H1 (cell line): Measurements from ENCODE around the gene NAA16. TPM values are rescaled to one million over a fixed set of nuclear protein-coding genes. Genes with fewer than 3 reads are reported as not detected.

Experiments used
- CTCF ChIA-PET: fragments of 300-600 bp; sonication (Branson Sonifier 250); formaldehyde crosslinking; loops from one replicate; lab custom pipeline; 2021; ENCODE audit not compliant: partially characterized antibody; lab: Charles Lee
- POLR2A ChIA-PET: fragments of 300-600 bp; sonication (Branson Sonifier 250); formaldehyde crosslinking; loops from one replicate; lab custom pipeline; 2021; ENCODE audit warnings: inconsistent platforms; ENCODE audit not compliant: partially characterized antibody; lab: Charles Lee
- DNase-seq, 2 experiments: peaks; one replicate each; pipeline versions ENCODE4 v3.0.0 to v3.0.0-alpha.2; 2010 to 2022; ENCODE audit warnings: low spot score in 2 of 2, low read depth in 1 of 2, mixed read lengths in 1 of 2
- FAIRE-seq: peaks from 2 replicates; lab custom pipeline; 2011; peaks lifted over from hg19 to GRCh38; lab: Jason Lieb, UNC
- H2AFZ ChIP-seq: 2 replicates; pipeline ENCODE4 v1.8.1; 2012; ENCODE audit warnings: low read length, inconsistent platforms
- H2AK5ac ChIP-seq: 2 replicates; pipeline ENCODE4 v1.6.1; 2013; ENCODE audit warnings: low read depth, low read length
- H2BK120ac ChIP-seq: replicated peaks from 2 replicates; pipeline ENCODE3; 2013; ENCODE audit warnings: low read depth, low read length, inconsistent platforms
- H2BK12ac ChIP-seq: 2 replicates; pipeline ENCODE4 v1.6.1; 2013; ENCODE audit warnings: low read depth, low read length
- H2BK15ac ChIP-seq: 2 replicates; pipeline ENCODE4 v1.6.1; 2013; ENCODE audit warnings: low read length
- H2BK20ac ChIP-seq: 2 replicates; pipeline ENCODE4 v1.6.1; 2013; ENCODE audit warnings: low read length
- H2BK5ac ChIP-seq: 2 replicates; pipeline ENCODE4 v1.6.1; 2013; ENCODE audit warnings: low read depth, low read length
- H3K14ac ChIP-seq: 2 replicates; pipeline ENCODE4 v1.6.1; 2013; ENCODE audit warnings: inconsistent platforms; ENCODE audit not compliant: insufficient read length
- H3K18ac ChIP-seq: 2 replicates; pipeline ENCODE4 v1.6.1; 2013; ENCODE audit warnings: low read length; ENCODE audit errors: extremely low read depth
- H3K23ac ChIP-seq: 2 replicates; pipeline ENCODE4 v1.6.1; 2013; ENCODE audit warnings: inconsistent platforms; ENCODE audit not compliant: insufficient read length
- H3K23me2 ChIP-seq: 2 replicates; pipeline ENCODE4 v1.6.1; 2013; ENCODE audit warnings: low read depth, low read length
- H3K27ac ChIP-seq: 2 replicates; pipeline ENCODE4 v1.6.1; 2011; ENCODE audit warnings: low read depth, low read length, inconsistent platforms
- H3K27me3 ChIP-seq, 4 experiments: replicated peaks in 1 of 4; 1 replicate in 1 of 4; 2 replicates in 3 of 4; pipeline versions ENCODE4 v1.6.1 to v1.8.1; 2011 to 2013; ENCODE audit warnings: low read length in 3 of 4, mild to moderate bottlenecking in 3 of 4, inconsistent platforms in 2 of 4, mixed read lengths in 2 of 4, moderate library complexity in 1 of 4; ENCODE audit not compliant: control insufficient read depth in 3 of 4, insufficient read depth in 3 of 4; ENCODE audit errors: extremely low read depth in 1 of 4
- H3K36me3 ChIP-seq, 4 experiments: 2 replicates each; pipeline versions ENCODE4 v1.6.1 to v1.8.1; 2011 to 2013; ENCODE audit warnings: mild to moderate bottlenecking in 4 of 4, low read length in 3 of 4, moderate library complexity in 2 of 4, control low read depth in 1 of 4, inconsistent platforms in 1 of 4; ENCODE audit not compliant: insufficient read depth in 4 of 4, control insufficient read depth in 2 of 4
- H3K4ac ChIP-seq: replicated peaks from 2 replicates; pipeline ENCODE3; 2013; ENCODE audit warnings: low read length, low read depth, mixed read lengths, inconsistent platforms; ENCODE audit not compliant: insufficient read length
- H3K4me1 ChIP-seq, 4 experiments: replicated peaks in 1 of 4; 1 replicate in 1 of 4; 2 replicates in 3 of 4; pipeline versions ENCODE4 v1.6.1 to v1.8.1; 2011 to 2013; ENCODE audit warnings: low read length in 3 of 4, inconsistent platforms in 2 of 4, mixed read lengths in 1 of 4; ENCODE audit not compliant: insufficient read depth in 4 of 4, control insufficient read depth in 3 of 4
- H3K4me2 ChIP-seq, 2 experiments: 2 replicates each; pipeline versions ENCODE4 v1.6.1 to v1.8.1; 2011 to 2013; ENCODE audit warnings: low read depth in 2 of 2, low read length in 2 of 2, control low read depth in 1 of 2, inconsistent platforms in 1 of 2, mild to moderate bottlenecking in 1 of 2; ENCODE audit not compliant: insufficient read depth in 1 of 2
- H3K4me3 ChIP-seq, 4 experiments: fragments of 200-600, 300-600 bp in 1 of 4; sonication (generic), shearing (Covaris generic), sonication (Bioruptor Twin) in 1 of 4; 2 replicates each; pipeline versions ENCODE4 v1.5.1 to v1.8.1; 2011 to 2016; ENCODE audit warnings: low read length in 4 of 4, low read depth in 3 of 4, control low read depth in 2 of 4, inconsistent platforms in 2 of 4, mild to moderate bottlenecking in 2 of 4, mixed read lengths in 1 of 4, moderate library complexity in 1 of 4; ENCODE audit not compliant: insufficient read depth in 2 of 4; ENCODE audit errors: extremely low read depth in 1 of 4
- H3K56ac ChIP-seq: replicated peaks from 2 replicates; pipeline ENCODE3; 2013; ENCODE audit warnings: low read depth, mild to moderate bottlenecking, mixed read lengths, low read length, inconsistent platforms; ENCODE audit not compliant: insufficient read length
- H3K79me1 ChIP-seq: 2 replicates; pipeline ENCODE4 v1.6.1; 2013; ENCODE audit warnings: low read depth, low read length, control low read depth
- H3K79me2 ChIP-seq, 2 experiments: 2 replicates each; pipeline versions ENCODE4 v1.6.1 to v1.8.1; 2012 to 2013; ENCODE audit warnings: low read length in 2 of 2, mild to moderate bottlenecking in 2 of 2, inconsistent platforms in 1 of 2; ENCODE audit not compliant: insufficient read depth in 2 of 2, control insufficient read depth in 1 of 2
- H3K9ac ChIP-seq, 4 experiments: replicated peaks in 1 of 4; 1 replicate in 1 of 4; 2 replicates in 3 of 4; pipeline versions ENCODE4 v1.6.1 to v1.8.1; 2011 to 2013; ENCODE audit warnings: low read depth in 3 of 4, low read length in 3 of 4, control low read depth in 2 of 4, mild to moderate bottlenecking in 2 of 4, moderate library complexity in 2 of 4, inconsistent platforms in 1 of 4; ENCODE audit errors: extremely low read depth in 1 of 4
- H3K9me3 ChIP-seq, 2 experiments: 2 replicates each; pipeline versions ENCODE4 v1.6.1 to v1.8.1; 2012 to 2013; ENCODE audit warnings: mild to moderate bottlenecking in 2 of 2, moderate library complexity in 2 of 2, control low read depth in 1 of 2, inconsistent platforms in 1 of 2, low read depth in 1 of 2, low read length in 1 of 2, mixed read lengths in 1 of 2; ENCODE audit not compliant: insufficient read depth in 2 of 2
- H4K20me1 ChIP-seq, 2 experiments: replicated peaks in 1 of 2; 2 replicates each; pipeline versions ENCODE3 to v1.8.1; 2011 to 2013; ENCODE audit warnings: inconsistent platforms in 2 of 2, low read length in 2 of 2, mild to moderate bottlenecking in 1 of 2; ENCODE audit not compliant: insufficient read depth in 2 of 2, control insufficient read depth in 1 of 2
- H4K5ac ChIP-seq: 2 replicates; pipeline ENCODE4 v1.6.1; 2013; ENCODE audit warnings: low read length, low read depth, mixed read lengths, inconsistent platforms; ENCODE audit not compliant: insufficient read length
- H4K8ac ChIP-seq: 2 replicates; pipeline ENCODE4 v1.8.0; 2013; ENCODE audit warnings: mild to moderate bottlenecking, moderate library complexity, low read length, inconsistent platforms; ENCODE audit not compliant: insufficient read depth; ENCODE audit errors: extremely low read depth
- H4K91ac ChIP-seq: replicated peaks from 2 replicates; pipeline ENCODE3; 2013; ENCODE audit warnings: low read length, mixed read lengths, inconsistent platforms; ENCODE audit not compliant: insufficient read length
- CHD2 ChIP-seq: IDR thresholded peaks from 2 replicates; pipeline ENCODE4 v1.6.1; 2012; ENCODE audit warnings: low read length, improper control_type of control experiment
- CREB1 ChIP-seq: IDR thresholded peaks from 2 replicates; pipeline ENCODE4 v1.6.1; 2012; ENCODE audit warnings: inconsistent platforms
- EP300 ChIP-seq, 2 experiments: IDR thresholded peaks; 1 replicate in 1 of 2; 2 replicates in 1 of 2; pipeline ENCODE4 v1.6.1; 2011 to 2012; ENCODE audit warnings: low read depth in 2 of 2, low read length in 2 of 2, mild to moderate bottlenecking in 2 of 2, borderline replicate concordance in 1 of 2, inconsistent platforms in 1 of 2, moderate library complexity in 1 of 2
- HDAC6 ChIP-seq: IDR thresholded peaks from one replicate; pipeline ENCODE4 v1.7.1; 2012; ENCODE audit warnings: low read depth, mild to moderate bottlenecking, inconsistent platforms, low read length, moderate library complexity
- JUN ChIP-seq: IDR thresholded peaks from 2 replicates; pipeline ENCODE4 v1.6.1; 2011; ENCODE audit warnings: low read depth, mild to moderate bottlenecking, improper control_type of control experiment, low read length
- RBBP5 ChIP-seq: IDR thresholded peaks from 2 replicates; pipeline ENCODE4 v1.7.1; 2012; ENCODE audit warnings: low read depth, mild to moderate bottlenecking, inconsistent platforms, low read length, moderate library complexity, borderline replicate concordance
- SIRT6 ChIP-seq: IDR thresholded peaks from one replicate; pipeline ENCODE4 v1.7.1; 2012; ENCODE audit warnings: low read length, inconsistent platforms
- SUZ12 ChIP-seq: fragments of 200-600 bp; sonication (generic); IDR thresholded peaks from 2 replicates; pipeline ENCODE4 v1.6.1; 2012; ENCODE audit warnings: mild to moderate bottlenecking, inconsistent platforms, low read length, moderate library complexity, mixed read lengths
- TCF12 ChIP-seq: IDR thresholded peaks from 2 replicates; pipeline ENCODE4 v1.6.1; 2011; ENCODE audit warnings: low read depth, mild to moderate bottlenecking, low read length
- YY1 ChIP-seq: IDR thresholded peaks from 2 replicates; pipeline ENCODE4 v1.6.1; 2011; ENCODE audit warnings: low read depth, mild to moderate bottlenecking, low read length
- ZNF274 ChIP-seq: IDR thresholded peaks from 2 replicates; pipeline ENCODE4 v1.7.0; 2012; ENCODE audit warnings: low read length, borderline replicate concordance; ENCODE audit errors: extremely low read depth
- WGBS, 2 experiments: shearing (Covaris generic) in 1 of 2; methylation state at CpG; one replicate each; pipeline versions ENCODE4 v1.1.6 to v1.1.7; 2013 to 2015; ENCODE audit warnings: low lambda C conversion rate in 2 of 2, mixed read lengths in 2 of 2, inconsistent platforms in 1 of 2, low coverage in 1 of 2, missing lambda C conversion rate in 1 of 2; ENCODE audit not compliant: insufficient replicate concordance in 2 of 2, insufficient coverage in 1 of 2, insufficient read length in 1 of 2; ENCODE audit errors: extremely low coverage in 1 of 2, missing lambda C conversion rate in 1 of 2; 5-methylcytosine and 5-hydroxymethylcytosine counted together
- long read RNA-seq, 2 experiments: library from RNA in 1 of 2; library from capped mRNA in 1 of 2; stranded (forward); transcript quantifications; one replicate each; pipeline ENCODE4 v2.0.0, GENCODE V29; 2021; ENCODE audit warnings: inconsistent platforms in 1 of 2
- polyA minus RNA-seq, 3 experiments: library from RNA; depleted of rRNA, polyadenylated mRNA; stranded (reverse); fragments of >200 nt; gene quantifications; 1 replicate in 2 of 3; 2 replicates in 1 of 3; pipeline ENCODE4 v1.2.3, GENCODE V29; 2011
- polyA plus RNA-seq, 7 experiments: library from polyadenylated mRNA; depleted of rRNA in 3 of 7; stranded (reverse) in 5 of 7; unstranded in 2 of 7; fragments of >200 nt in 5 of 7; fragments of 200-250 nt in 2 of 7; gene quantifications; 1 replicate in 5 of 7; 2 replicates in 1 of 7; 4 replicates in 1 of 7; pipeline versions ENCODE4 v1.2.1 to v1.2.3, GENCODE V29; 2011 to 2013; ENCODE audit warnings: missing spikeins in 2 of 7, mixed read lengths in 2 of 7
- total RNA-seq: library from RNA; stranded (reverse); fragmentation: NEBNext Ultra II Directional; extraction: Animal tissue kit (Norgen Biotek cat#: 25700); gene quantifications from 2 replicates; pipeline ENCODE4 v1.2.1, GENCODE V29; 2021

Gene NAA16
- total RNA-seq: 38.6 and 40.0 TPM in 2 replicates
- polyA plus RNA-seq (2011; rRNA removed): 9.1 and 11.4 TPM in 2 replicates
- polyA plus RNA-seq (2011; cell fraction: cytosol; rRNA removed): 17.3 TPM
- 18.4 TPM for polyA plus RNA-seq (2011; cell fraction: nucleus; rRNA removed)
- 12.4 to 26.3 TPM (median 15.5 TPM) in 4 replicates for polyA plus RNA-seq (2012, experiment 1 of 2)
- polyA plus RNA-seq (2012, experiment 2 of 2): 5.5 TPM
- polyA plus RNA-seq (2013, experiment 1 of 2): 40.3 TPM
- polyA plus RNA-seq (2013, experiment 2 of 2): 38.9 TPM
- polyA minus RNA-seq (2011; rRNA and poly(A)+ RNA removed): 15.0 and 27.6 TPM in 2 replicates
- 17.0 TPM for polyA minus RNA-seq (2011; cell fraction: cytosol; rRNA and poly(A)+ RNA removed)
- polyA minus RNA-seq (2011; cell fraction: nucleus; rRNA and poly(A)+ RNA removed): 52.5 TPM
- long read RNA-seq, experiment 1, full-length matches to known transcripts: 3 of 18 reads
- long read RNA-seq, experiment 1, partial matches to known transcripts: 13 of 18 reads
- long read RNA-seq, experiment 1, other reads (novel, unspliced or antisense): 2 of 18 reads
- long read RNA-seq, experiment 2: 0 reads

- H3K4me2 ChIP-seq: peak within 1 kb of the TSS; percentile 61 to 78
- peak within 1 kb of the TSS; percentile 63; the same call in 1 of the 2 replicates for H2BK12ac ChIP-seq
- no peak for FAIRE-seq
- peak within 1 kb of the TSS; percentile 86 for H3K56ac ChIP-seq
- no peak within 1 kb of the TSS for H2BK15ac ChIP-seq
- peak within 1 kb of the TSS; percentile 91 for H2BK5ac ChIP-seq
- H3K79me1 ChIP-seq: no peaks in the 10 kb centered on the region; the same call in 1 of the 2 replicates
- peak within 1 kb of the TSS; percentile 95 for H4K5ac ChIP-seq
- peaks cover 33 to 49% of the 10 kb centered on the region in 2 experiments for H3K79me2 ChIP-seq
- H2BK20ac ChIP-seq: no peak within 1 kb of the TSS
- H3K4me1 ChIP-seq: peaks cover 2 to 7% (median 4%) of the 10 kb centered on the region in 4 experiments; a peak in 5 of 7 replicates
- H3K36me3 ChIP-seq: no peaks in the 10 kb centered on the region
- H2BK120ac ChIP-seq: no peak within 1 kb of the TSS
- 2% methylated on average over 32 of the region's 32 CpGs; no CpG with 5 or more reads in 1 of the 2 experiments for WGBS, 2 experiments
- peak within 1 kb of the TSS; percentile 93 for H3K27ac ChIP-seq
- no peak within 1 kb of the TSS for H3K23ac ChIP-seq
- POLR2A ChIA-PET: interaction anchor here (0.8 kb wide), 1 partner anchor 12 kb away, joined by 3 read pairs; no protein-coding TSS in a partner anchor
- H3K18ac ChIP-seq: peak within 1 kb of the TSS; percentile 86
- DNase-seq: peak; percentile 75 to 98
- H3K23me2 ChIP-seq: peaks cover 4% of the 10 kb centered on the region; the same call in 1 of the 2 replicates
- H4K20me1 ChIP-seq: peaks cover 17 to 25% of the 10 kb centered on the region in 2 experiments
- CTCF ChIA-PET: interaction anchor here (0.6 kb wide), 1 partner anchor 247 kb away, joined by 3 read pairs; no protein-coding TSS in a partner anchor
- no peaks in the 10 kb centered on the region for H3K27me3 ChIP-seq
- peak within 1 kb of the TSS; percentile 95 for H4K91ac ChIP-seq
- H3K14ac ChIP-seq: peak within 1 kb of the TSS; percentile 92
- H4K8ac ChIP-seq: peak within 1 kb of the TSS; percentile 99
- H2AK5ac ChIP-seq: no peak within 1 kb of the TSS
- H3K4me3 ChIP-seq: peak within 1 kb of the TSS; percentile 86 to 98 (median 92)
- peak within 1 kb of the TSS; percentile 95 to 97 (median 96) for H3K9ac ChIP-seq
- H3K9me3 ChIP-seq: no peaks in the 10 kb centered on the region
- H3K4ac ChIP-seq: peak within 1 kb of the TSS; percentile 98
- H2AFZ ChIP-seq: peak within 1 kb of the TSS; percentile 68
- TF ChIP-seq JUN: no peak
- no peak for TF ChIP-seq SUZ12
- TF ChIP-seq TCF12: no peak
- TF ChIP-seq CHD2: no peak
- TF ChIP-seq EP300 (IDR thresholded peaks at IDR 0.05; ENCODE audit: borderline replicate concordance in 1 of 2, low read depth in 2 of 2, low read length in 2 of 2): peak in 1 of 2 experiments; percentile 19; a peak in 1 of 3 replicates
- peak; percentile 92 for TF ChIP-seq YY1
- 0 out of 2 replicates have a peak, but pooled peaks have one; percentile 24 for TF ChIP-seq CREB1
- no peak for TF ChIP-seq HDAC6
- TF ChIP-seq ZNF274: no peak
- TF ChIP-seq SIRT6: no peak
- peak; percentile 28; the same call in 1 of the 2 replicates for TF ChIP-seq RBBP5
Observed at GRCh38 chr13:41310963-41311405, at the start of gene NAA16. NAA16 (plus strand) TSS chr13:41311267; CDS start chr13:41311529, 262 bp downstream.
